Spleen (tissue), 7 donors: ENCODE results near the gene PP2D1.

Experiments
- CTCF ChIP-seq, 11 experiments: fragments of 200-600 bp in 7 of 11; fragments of 450-650 bp in 4 of 11; sonication (generic) in 4 of 11; IDR thresholded peaks in 8 of 11; conservative IDR thresholded peaks in 3 of 11; 1 replicate in 7 of 11; 2 replicates in 4 of 11; pipeline versions ENCODE4 v1.4.0 to v1.8.0; 2016 to 2021; ENCODE audit warnings: antibody characterized with exemption in 11 of 11, inconsistent platforms in 4 of 11, mild to moderate bottlenecking in 1 of 11
- POLR2A ChIP-seq, 3 donors: fragments of 450-650 bp; IDR thresholded peaks; one replicate each; pipeline ENCODE4 v1.5.1; 2017; ENCODE audit warnings: antibody characterized with exemption in 3 of 3, mild to moderate bottlenecking in 1 of 3
- donor health status: DM: no; HTN: no; CAD: no; lungs with moderate emphysema.
- donor health status: DM: no; HTN: no; CAD: no.
- donor health status: DM: no; HTN: no; CAD: no.

- TF ChIP-seq CTCF (IDR thresholded peaks at IDR 0.05 in 8 of 11, conservative IDR thresholded peaks at IDR 0.05 in 3 of 11), result no peak
- no peak for TF ChIP-seq POLR2A (IDR thresholded peaks at IDR 0.05)
Measured at GRCh38 chr3:20057612-20058180, 45.6 kb upstream of the PP2D1 start.
